HEK293 (cell line): Measurements from ENCODE around the gene DNAH7.
"Not testable (repeated sequence)": the region's sequence is repeated elsewhere in the genome, so short reads cannot be mapped to it uniquely, and the experiment has no call there.

Experiments
- CTCF ChIA-PET: fragments of 350-600 bp; formaldehyde crosslinking; extraction: SDS; loops from one replicate; lab custom pipeline; 2021; ENCODE audit warnings: antibody characterized with exemption; lab: Yijun Ruan, JAX
- POLR2A ChIA-PET: fragments of 300-600 bp; formaldehyde crosslinking; extraction: SDS; loops from one replicate; lab custom pipeline; 2020; ENCODE audit warnings: antibody characterized with exemption, inconsistent platforms; lab: Yijun Ruan, JAX
- H3K27ac ChIP-seq: fragments of 200-500 bp; sonication (Bioruptor generic); 2 replicates; pipeline ENCODE4 v1.5.1; 2014; ENCODE audit warnings: low read depth, low read length, control low read depth, inconsistent platforms; ENCODE audit errors: extremely low read depth
- H3K36me3 ChIP-seq, 2 experiments: fragments of 200-500 bp in 1 of 2; sonication (Bioruptor generic) in 1 of 2; 1 replicate in 1 of 2; 2 replicates in 1 of 2; pipeline ENCODE4 v1.5.1; 2014 to 2017; ENCODE audit warnings: inconsistent platforms in 2 of 2, low read length in 2 of 2; ENCODE audit not compliant: control insufficient read depth in 2 of 2, insufficient read depth in 1 of 2
- H3K4me1 ChIP-seq: fragments of 200-500 bp; sonication (Bioruptor generic); 2 replicates; pipeline ENCODE4 v1.5.1; 2014; ENCODE audit warnings: mild to moderate bottlenecking, low read length, inconsistent platforms; ENCODE audit not compliant: control insufficient read depth, insufficient read depth
- H3K4me3 ChIP-seq: 2 replicates; pipeline ENCODE4 v1.5.1; 2011; ENCODE audit warnings: low read depth, mild to moderate bottlenecking, control low read depth, low read length, moderate library complexity
- H3K9me3 ChIP-seq: fragments of 200-500 bp; sonication (Bioruptor generic); 2 replicates; pipeline ENCODE4 v1.5.1; 2014; ENCODE audit warnings: low read depth, low read length, inconsistent platforms; ENCODE audit not compliant: control insufficient read depth, insufficient read depth
- MEIS1 ChIP-seq: sonication (generic); formaldehyde crosslinking; IDR thresholded peaks from 2 replicates; pipeline ENCODE4 v1.8.1; 2022; ENCODE audit warnings: missing genetic modification reagents, mild to moderate bottlenecking, borderline replicate concordance
- OVOL3 ChIP-seq: fragments of 450-650 bp; formaldehyde crosslinking; IDR thresholded peaks from 2 replicates; pipeline ENCODE4 v1.5.1; 2016; ENCODE audit warnings: missing biosample characterization, missing genetic modification characterization
- RBAK ChIP-seq: fragments of 450-650 bp; formaldehyde crosslinking; IDR thresholded peaks from 2 replicates; pipeline ENCODE4 v1.5.1; 2016; ENCODE audit warnings: missing biosample characterization, missing genetic modification characterization
- SALL2 ChIP-seq: fragments of 450-650 bp; formaldehyde crosslinking; IDR thresholded peaks from 2 replicates; pipeline ENCODE4 v1.5.0; 2017; ENCODE audit warnings: missing biosample characterization, mild to moderate bottlenecking, missing genetic modification characterization, borderline replicate concordance
- SETDB1 ChIP-seq: IDR thresholded peaks from one replicate; pipeline ENCODE4 v1.6.1; 2017; ENCODE audit warnings: mild to moderate bottlenecking, low read length, moderate library complexity, mixed read lengths; ENCODE audit not compliant: insufficient read length
- YY2 ChIP-seq: fragments of 450-650 bp; formaldehyde crosslinking; IDR thresholded peaks from 2 replicates; pipeline ENCODE4 v1.5.1; 2016; ENCODE audit warnings: missing biosample characterization, missing genetic modification characterization
- ZBTB44 ChIP-seq: fragments of 450-650 bp; IDR thresholded peaks from 2 replicates; pipeline ENCODE4 v1.5.1; 2018; ENCODE audit warnings: missing biosample characterization, mild to moderate bottlenecking, missing genetic modification characterization
- ZNF112 ChIP-seq: fragments of 450-650 bp; formaldehyde crosslinking; IDR thresholded peaks from 2 replicates; pipeline ENCODE4 v1.5.0; 2017; ENCODE audit warnings: missing biosample characterization, missing genetic modification characterization
- ZNF132 ChIP-seq: fragments of 450-650 bp; formaldehyde crosslinking; IDR thresholded peaks from 2 replicates; pipeline ENCODE4 v1.5.1; 2017; ENCODE audit warnings: missing biosample characterization, missing genetic modification characterization, borderline replicate concordance
- ZNF175 ChIP-seq: fragments of 450-650 bp; formaldehyde crosslinking; IDR thresholded peaks from 2 replicates; pipeline ENCODE4 v1.5.1; 2016; ENCODE audit warnings: missing biosample characterization, missing genetic modification characterization
- ZNF221 ChIP-seq: fragments of 450-650 bp; formaldehyde crosslinking; IDR thresholded peaks from 2 replicates; pipeline ENCODE4 v1.5.1; 2017; ENCODE audit warnings: missing biosample characterization, missing genetic modification characterization, borderline replicate concordance
- ZNF391 ChIP-seq: fragments of 450-650 bp; formaldehyde crosslinking; IDR thresholded peaks from 2 replicates; pipeline ENCODE4 v1.5.1; 2016; ENCODE audit warnings: low read depth, missing biosample characterization, missing genetic modification characterization, borderline replicate concordance
- ZNF394 ChIP-seq: fragments of 450-650 bp; formaldehyde crosslinking; IDR thresholded peaks from 2 replicates; pipeline ENCODE4 v1.5.1; 2016; ENCODE audit warnings: missing biosample characterization, missing genetic modification characterization, mild to moderate bottlenecking, moderate library complexity, borderline replicate concordance
- ZNF473 ChIP-seq: fragments of 450-650 bp; formaldehyde crosslinking; IDR thresholded peaks from 2 replicates; pipeline ENCODE4 v1.5.1; 2017; ENCODE audit warnings: missing biosample characterization, missing genetic modification characterization
- ZNF488 ChIP-seq: fragments of 450-650 bp; formaldehyde crosslinking; IDR thresholded peaks from 2 replicates; pipeline ENCODE4 v1.5.1; 2016; ENCODE audit warnings: missing biosample characterization, missing genetic modification characterization
- ZNF548 ChIP-seq: fragments of 450-650 bp; formaldehyde crosslinking; IDR thresholded peaks from 2 replicates; pipeline ENCODE4 v1.5.1; 2016; ENCODE audit warnings: missing biosample characterization, missing genetic modification characterization
- ZNF654 ChIP-seq: fragments of 450-650 bp; formaldehyde crosslinking; IDR thresholded peaks from 2 replicates; pipeline ENCODE4 v1.5.1; 2016; ENCODE audit warnings: low read depth, missing biosample characterization, missing genetic modification characterization
- ZNF670 ChIP-seq: fragments of 450-650 bp; formaldehyde crosslinking; IDR thresholded peaks from 2 replicates; pipeline ENCODE4 v1.5.1; 2016; ENCODE audit warnings: missing biosample characterization, missing genetic modification characterization, low read depth
- ZNF843 ChIP-seq: fragments of 450-650 bp; formaldehyde crosslinking; IDR thresholded peaks from 2 replicates; pipeline ENCODE4 v1.5.1; 2016; ENCODE audit warnings: missing biosample characterization, missing genetic modification characterization
- ZSCAN30 ChIP-seq: fragments of 450-650 bp; IDR thresholded peaks from 2 replicates; pipeline ENCODE4 v1.5.1; 2018; ENCODE audit warnings: missing biosample characterization, mild to moderate bottlenecking, missing genetic modification characterization, moderate library complexity
- ZXDB ChIP-seq: fragments of 450-650 bp; formaldehyde crosslinking; IDR thresholded peaks from 2 replicates; pipeline ENCODE4 v1.5.1; 2016; ENCODE audit warnings: missing biosample characterization, missing genetic modification characterization

Gene DNAH7

GRCh38 chr2:196096264-196096663, 27.6 kb upstream of the DNAH7 start:
- POLR2A ChIA-PET = no interaction called here
- H3K4me3 ChIP-seq = no peak overlapping the region
- TF ChIP-seq ZNF175 (tag by site-specific recombination) = no peak
- no peak for TF ChIP-seq ZNF670
- TF ChIP-seq ZNF843 (tag by site-specific recombination) = no peak
- TF ChIP-seq ZNF488 = no peak
- TF ChIP-seq ZNF548 (tag by site-specific recombination) = no peak
- no peak for TF ChIP-seq ZNF654 (tag by site-specific recombination)
- no peak for TF ChIP-seq ZNF112 (tag by site-specific recombination)
- no peak for TF ChIP-seq OVOL3
- TF ChIP-seq ZNF473 (tag by site-specific recombination) = no peak
- TF ChIP-seq RBAK = no peak
- TF ChIP-seq ZSCAN30 (tag by site-specific recombination) = no peak
- no peak for TF ChIP-seq ZNF132
- TF ChIP-seq, all 188 proteins: peak for 0
- Histone ChIP-seq H3K4me1 (no peaks in the 10 kb centered on the region), H3K27ac (no peak overlapping the region), H3K36me3 (no peaks in the 10 kb centered on the region), H3K9me3 (no peaks in the 10 kb centered on the region)
- CTCF ChIA-PET = interaction anchor here (0.5 to 0.7 kb wide), 2 partner anchors 18 to 739 kb away, joined by 3 read pairs; no protein-coding TSS in a partner anchor

- H3K36me3 ChIP-seq, CTCF ChIA-PET, H3K4me1 ChIP-seq, H3K4me3 ChIP-seq, H3K9me3 ChIP-seq, H3K27ac ChIP-seq, POLR2A ChIA-PET: not testable (repeated sequence)
Measured at GRCh38 chr2:196089448-196089847, 20.8 kb upstream of the DNAH7 start.

GRCh38 chr2:196088203-196088602, 19.6 kb upstream of the DNAH7 start:
- Histone ChIP-seq H3K4me3 (no peak overlapping the region), H3K4me1 (no peaks in the 10 kb centered on the region), H3K27ac (no peak overlapping the region), H3K36me3 (no peaks in the 10 kb centered on the region), H3K9me3 (no peaks in the 10 kb centered on the region)
- TF ChIP-seq SETDB1 = no peak
- TF ChIP-seq ZXDB (tag by site-specific recombination) = no peak
- no peak for TF ChIP-seq ZNF221 (tag by site-specific recombination)
- no peak for TF ChIP-seq MEIS1 (CRISPR knock-in tag)
- TF ChIP-seq ZNF394 (tag by site-specific recombination) = no peak
- TF ChIP-seq ZBTB44 (tag by site-specific recombination) = no peak
- TF ChIP-seq YY2 (tag by site-specific recombination) = no peak
- TF ChIP-seq ZNF391 (tag by site-specific recombination) = no peak
- no peak for TF ChIP-seq SALL2 (tag by site-specific recombination)
- POLR2A ChIA-PET = no interaction called here
- CTCF ChIA-PET = no interaction called here
